Measurements from ENCODE around the gene NLRX1. TPM values are rescaled to one million over a fixed set of nuclear protein-coding genes. Genes with fewer than 3 reads are reported as not detected.

The NLRX1 gene
- total RNA-seq = 20.8 and 29.9 TPM in 2 replicates

GRCh38 chr11:119168471-119169281, at the start of gene NLRX1:
Gene NLRX1, plus strand, starts transcription at chr11:119168725. Its CDS starts 2,679 bp downstream, at chr11:119171404.

GRCh38 chr11:119121008-119121810, 47.3 kb upstream of the NLRX1 start, which contains the start of gene HINFP:
Gene HINFP, plus strand, starts transcription at chr11:119121580. Its CDS starts 5,365 bp downstream, at chr11:119126945.

GRCh38 chr11:119149018-119149785, 19.3 kb upstream of the NLRX1 start, which contains the start of gene ABCG4:
Gene ABCG4, plus strand, starts transcription at chr11:119149052. Its CDS starts 914 bp downstream, at chr11:119149966.

GRCh38 chr11:119205574-119206510, 37.3 kb downstream of the NLRX1 start, which contains the start of gene CBL:
Gene CBL, plus strand, starts transcription at chr11:119206339. Its CDS starts 79 bp downstream, at chr11:119206418.

Other genes starting within 250 kb of the NLRX1 start
- 22.7 and 49.0 TPM in 2 replicates for gene BCL9L, start 242.8 kb upstream of the NLRX1 start, total RNA-seq
- not detected in 2 replicates for gene UPK2, start 212.4 kb upstream of the NLRX1 start, total RNA-seq
- gene FOXR1, start 197.0 kb upstream of the NLRX1 start, total RNA-seq = not detected in 2 replicates
- gene CENATAC, start 170.6 kb upstream of the NLRX1 start, total RNA-seq = 24.8 and 31.9 TPM in 2 replicates
- 737 and 1,241 TPM in 2 replicates for gene RPS25, start 150.4 kb upstream of the NLRX1 start, total RNA-seq
- 76.4 and 101 TPM in 2 replicates for gene TRAPPC4, start 150.0 kb upstream of the NLRX1 start, total RNA-seq
- gene SLC37A4, start 137.8 kb upstream of the NLRX1 start, total RNA-seq = 8.9 and 12.8 TPM in 2 replicates
- 69.6 and 77.7 TPM in 2 replicates for gene HYOU1, start 111.5 kb upstream of the NLRX1 start, total RNA-seq
- 31.4 and 42.3 TPM in 2 replicates for gene VPS11, start 100.9 kb upstream of the NLRX1 start, total RNA-seq
- gene HMBS, start 83.8 kb upstream of the NLRX1 start, total RNA-seq = 8.9 and 10.3 TPM in 2 replicates
- gene DPAGT1, start 66.9 kb upstream of the NLRX1 start, total RNA-seq = 19.3 and 23.3 TPM in 2 replicates
- gene C2CD2L, start 61.4 kb upstream of the NLRX1 start, total RNA-seq = 1.9 and 4.0 TPM in 2 replicates
- 14.4 and 18.5 TPM in 2 replicates for gene HINFP, start 47.1 kb upstream of the NLRX1 start, total RNA-seq
- under 0.01 and 0.17 TPM in 2 replicates for gene ABCG4, start 19.7 kb upstream of the NLRX1 start, total RNA-seq
- gene NHERF4, start 16.8 kb downstream of the NLRX1 start, total RNA-seq = not detected in 2 replicates
- gene CBL, start 37.6 kb downstream of the NLRX1 start, total RNA-seq = 9.6 and 11.5 TPM in 2 replicates
- gene MCAM, start 148.4 kb downstream of the NLRX1 start, total RNA-seq = 2.3 and 9.7 TPM in 2 replicates
- gene RNF26, start 165.8 kb downstream of the NLRX1 start, total RNA-seq = 11.1 and 14.7 TPM in 2 replicates
- 12.1 and 29.8 TPM in 2 replicates for gene C1QTNF5, start 172.2 kb downstream of the NLRX1 start, total RNA-seq
- under 0.01 TPM in 2 replicates for gene MFRP, start 178.0 kb downstream of the NLRX1 start, total RNA-seq
- 0.29 and 0.83 TPM in 2 replicates for gene USP2, start 213.0 kb downstream of the NLRX1 start, total RNA-seq